RWPE1 (cell line): ENCODE results near the gene TRABD2B.

Experiments used
- CTCF ChIA-PET: fragments of 350-600 bp; sonication (Branson Sonifier 250); formaldehyde crosslinking; extraction: SDS; loops from one replicate; lab custom pipeline; 2021; lab: Yijun Ruan, JAX
- POLR2A ChIA-PET: fragments of 400-600 bp; formaldehyde crosslinking; extraction: SDS; loops from one replicate; lab custom pipeline; 2020; ENCODE audit warnings: antibody characterized with exemption; ENCODE audit not compliant: low non-redundant PET; lab: Yijun Ruan, JAX
- DNase-seq: peaks from one replicate; pipeline ENCODE4 v3.0.0; 2012; ENCODE audit warnings: low spot score
- H3K27ac ChIP-seq: fragments of 450-650 bp; 2 replicates; pipeline ENCODE4 v1.5.1; 2017
- CTCF ChIP-seq: fragments of 450-650 bp; conservative IDR thresholded peaks from 2 replicates; pipeline ENCODE4 v1.5.1; 2017; ENCODE audit warnings: low read depth, mild to moderate bottlenecking

The TRABD2B gene

GRCh38 chr1:47725000-47725473 is 272.1 kb downstream of the TRABD2B start:
- no peak for TF ChIP-seq CTCF
- CTCF ChIA-PET = interaction anchor here (1.4 kb wide), 1 partner anchor 337 kb away, joined by 11 read pairs; no protein-coding TSS in a partner anchor
- POLR2A ChIA-PET = no interaction called here
- H3K27ac ChIP-seq = no peak overlapping the region
- DNase-seq = no peak

GRCh38 chr1:47724432-47724999 is 272.7 kb downstream of the TRABD2B start:
- TF ChIP-seq CTCF = no peak
- H3K27ac ChIP-seq = no peak overlapping the region
- DNase-seq = no peak
- ChIA-PET CTCF (interaction anchor here (1.2 kb wide), 1 partner anchor 289 kb away, joined by 3 read pairs; no protein-coding TSS in a partner anchor), POLR2A (no interaction called here)

- ChIA-PET POLR2A (no interaction called here), CTCF (interaction anchor here (1.2 to 1.4 kb wide), 2 partner anchors 286 to 287 kb away, joined by 3 to 5 read pairs; partner anchors contain the start of gene FOXD2)
- no peak for DNase-seq
- no peak overlapping the region for H3K27ac ChIP-seq
- TF ChIP-seq CTCF = no peak
Measured at GRCh38 chr1:47722909-47723580, 274.1 kb downstream of the TRABD2B start.

- no peak overlapping the region for H3K27ac ChIP-seq
- TF ChIP-seq CTCF = no peak
- ChIA-PET POLR2A (no interaction called here), CTCF (interaction anchor here (0.6 to 1.4 kb wide), 2 partner anchors 28 to 285 kb away, joined by 3 to 5 read pairs; partner anchors contain the start of gene FOXD2)
- DNase-seq = no peak
Measured at GRCh38 chr1:47722101-47722500, 275.1 kb downstream of the TRABD2B start.

GRCh38 chr1:47720111-47720510 is 277.1 kb downstream of the TRABD2B start:
- no peak for DNase-seq
- POLR2A ChIA-PET = no interaction called here
- TF ChIP-seq CTCF = no peak
- CTCF ChIA-PET = interaction anchor here (0.6 to 0.9 kb wide), 2 partner anchors 10 to 28 kb away, joined by 3 to 4 read pairs; no protein-coding TSS in a partner anchor
- H3K27ac ChIP-seq = no peak overlapping the region

- CTCF ChIA-PET = interaction anchor here (0.9 to 3.1 kb wide), 3 partner anchors 9 to 293 kb away, joined by 3 to 24 read pairs (median 10); partner anchors contain the start of gene FOXD2
- no peak for TF ChIP-seq CTCF
- no peak for DNase-seq
- POLR2A ChIA-PET = no interaction called here
- no peak overlapping the region for H3K27ac ChIP-seq
Measured at GRCh38 chr1:47717341-47717740, 279.8 kb downstream of the TRABD2B start.
